HG03060 (cell line): ENCODE measurements around the gene SND1.

Experiments
- ATAC-seq: cut with Tn5 transposase; IDR thresholded peaks from one replicate; pipeline ENCODE4 v1.9.1; 2021; ENCODE audit warnings: low read depth, moderate number of reproducible peaks; ENCODE audit not compliant: unreplicated experiment

Gene SND1

GRCh38 chr7:128137181-128137580 lies 485.2 kb downstream of the SND1 start:
- no peak for ATAC-seq

DNA sequence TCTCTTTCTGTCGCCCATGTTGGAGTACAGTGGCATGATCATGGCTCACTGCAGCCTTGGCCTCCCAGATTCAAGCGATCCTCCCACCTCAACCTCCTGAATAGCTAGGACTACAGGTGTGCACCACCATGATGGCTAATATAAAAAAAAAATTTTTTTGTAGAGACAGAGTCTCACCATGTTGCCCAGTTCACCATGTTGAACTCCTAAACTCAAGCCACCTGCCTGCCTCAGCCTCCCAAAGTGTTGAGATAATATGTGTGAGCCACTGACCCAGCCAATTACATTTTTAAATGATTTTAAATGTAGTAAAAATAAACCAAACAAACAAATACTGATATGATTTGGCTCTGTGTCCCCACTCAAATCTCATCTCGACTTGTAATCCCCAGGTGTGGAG lies 487.4 kb downstream of the SND1 start:
- ATAC-seq: no peak

- ATAC-seq: no peak
Observed at GRCh38 chr7:128141683-128142195, 489.7 kb downstream of the SND1 start.
